Skeletal muscle tissue (tissue), 4 donors: Measurements from ENCODE around the gene MALAT1. TPM values are rescaled to one million over a fixed set of nuclear protein-coding genes. Genes with fewer than 3 reads are reported as not detected.
"Not testable (repeated sequence)": the region's sequence is repeated elsewhere in the genome, so short reads cannot be mapped to it uniquely, and the experiment has no call there.

Experiments
- H3K27ac ChIP-seq: one replicate; pipeline ENCODE4 v1.7.0; 2013; ENCODE audit warnings: mild to moderate bottlenecking, low read depth, low read length, inconsistent platforms
- H3K27me3 ChIP-seq, 3 donors: one replicate each; pipeline ENCODE4 v1.7.0; 2013; ENCODE audit warnings: low read length in 3 of 3; ENCODE audit not compliant: control insufficient read depth in 3 of 3, insufficient read depth in 3 of 3
- H3K36me3 ChIP-seq, 3 donors: one replicate each; pipeline ENCODE4 v1.7.0; 2013; ENCODE audit warnings: low read length in 3 of 3; ENCODE audit not compliant: control insufficient read depth in 3 of 3, insufficient read depth in 3 of 3
- H3K4me1 ChIP-seq, 3 donors: one replicate each; pipeline ENCODE4 v1.7.0; 2013; ENCODE audit warnings: low read length in 3 of 3, mild to moderate bottlenecking in 3 of 3; ENCODE audit not compliant: control insufficient read depth in 3 of 3, insufficient read depth in 3 of 3
- H3K4me3 ChIP-seq, 3 donors: one replicate each; pipeline ENCODE4 v1.7.0; 2013; ENCODE audit warnings: low read length in 3 of 3
- H3K9ac ChIP-seq, 3 donors: one replicate each; pipeline ENCODE4 v1.7.0; 2013; ENCODE audit warnings: low read length in 3 of 3, mild to moderate bottlenecking in 3 of 3, moderate library complexity in 2 of 3, low read depth in 1 of 3
- H3K9me3 ChIP-seq, 3 donors: one replicate each; pipeline ENCODE4 v1.7.0; 2013; ENCODE audit warnings: low read length in 3 of 3; ENCODE audit not compliant: control insufficient read depth in 3 of 3
- total RNA-seq: library from RNA; depleted of rRNA; stranded (reverse); fragments of >200 nt; gene quantifications from one replicate; pipeline ENCODE4 v1.2.3, GENCODE V29; 2014
- donor health status: Osteomylitis.

MALAT1 gene
- total RNA-seq, 1 donor from 2014 or later = 7,794 TPM

- peak overlapping the region; percentile 97 to 99 (median 99) for H3K9ac ChIP-seq
- peaks cover 16 to 37% (median 32%) of the 10 kb centered on the region in 3 donors for H3K4me1 ChIP-seq
- H3K9me3 ChIP-seq = no peaks in the 10 kb centered on the region
- H3K36me3 ChIP-seq = peaks cover 58 to 64% (median 60%) of the 10 kb centered on the region in 3 donors
- no peaks in the 10 kb centered on the region for H3K27me3 ChIP-seq
- H3K4me3 ChIP-seq = peak overlapping the region; percentile 94 to 98 (median 95)
- peak overlapping the region; percentile 100 for H3K27ac ChIP-seq
Observed at GRCh38 chr11:65503368-65503948, 4.6 kb downstream of the MALAT1 start.

GRCh38 chr11:65503949-65504673 is 5.3 kb downstream of the MALAT1 start:
- H3K4me3 ChIP-seq = peak overlapping the region; percentile 94 to 98 (median 95)
- H3K27me3 ChIP-seq = no peaks in the 10 kb centered on the region
- peak overlapping the region; percentile 97 to 99 (median 99) for H3K9ac ChIP-seq
- peaks cover 19 to 36% (median 32%) of the 10 kb centered on the region in 3 donors for H3K4me1 ChIP-seq
- H3K27ac ChIP-seq = peak overlapping the region; percentile 100
- H3K9me3 ChIP-seq = no peaks in the 10 kb centered on the region
- H3K36me3 ChIP-seq = peaks cover 58 to 64% (median 60%) of the 10 kb centered on the region in 3 donors

GRCh38 chr11:65504674-65505465 is 6.0 kb downstream of the MALAT1 start:
- Histone ChIP-seq H3K27ac (peak overlapping the region; percentile 100), H3K4me3 (peak overlapping the region; percentile 94 to 98 (median 95)), H3K4me1 (peaks cover 19 to 41% (median 32%) of the 10 kb centered on the region in 3 donors), H3K9ac (peak overlapping the region; percentile 97 to 99 (median 99)), H3K9me3 (no peaks in the 10 kb centered on the region), H3K27me3 (no peaks in the 10 kb centered on the region), H3K36me3 (peaks cover 58 to 64% (median 60%) of the 10 kb centered on the region in 3 donors)

GRCh38 chr11:65505466-65506289 is 6.8 kb downstream of the MALAT1 start:
- H3K27ac ChIP-seq = peak overlapping the region; percentile 100
- peaks cover 53 to 56% (median 55%) of the 10 kb centered on the region in 3 donors for H3K36me3 ChIP-seq
- H3K9me3 ChIP-seq = no peaks in the 10 kb centered on the region
- H3K27me3 ChIP-seq = no peaks in the 10 kb centered on the region
- H3K9ac ChIP-seq = peak overlapping the region; percentile 97 to 99 (median 99)
- peaks cover 23 to 37% (median 32%) of the 10 kb centered on the region in 3 donors for H3K4me1 ChIP-seq
- peak overlapping the region; percentile 94 to 98 (median 95) for H3K4me3 ChIP-seq

- Histone ChIP-seq H3K36me3 (peaks cover 47 to 50% (median 50%) of the 10 kb centered on the region in 3 donors), H3K4me3 (peak overlapping the region in 2 of 3 donors; percentile 17 to 27), H3K9ac (peak overlapping the region in 1 of 3 donors; percentile 65), H3K4me1 (peaks cover 23 to 35% (median 32%) of the 10 kb centered on the region in 3 donors), H3K27me3 (no peaks in the 10 kb centered on the region), H3K27ac (peak overlapping the region; percentile 100), H3K9me3 (no peaks in the 10 kb centered on the region)
Observed at GRCh38 chr11:65506290-65506771, 7.5 kb downstream of the MALAT1 start.

GRCh38 chr11:65506772-65507505 is 8.1 kb downstream of the MALAT1 start:
- Histone ChIP-seq H3K4me3 (peak overlapping the region in 2 of 3 donors; percentile 17 to 52), H3K27me3 (no peaks in the 10 kb centered on the region), H3K9me3 (no peaks in the 10 kb centered on the region), H3K27ac (peak overlapping the region; percentile 100), H3K4me1 (peaks cover 23 to 33% (median 32%) of the 10 kb centered on the region in 3 donors), H3K9ac (peak overlapping the region; percentile 23 to 65 (median 55)), H3K36me3 (peaks cover 41 to 44% (median 43%) of the 10 kb centered on the region in 3 donors)

- H3K4me1 ChIP-seq = peaks cover 4 to 12% (median 10%) of the 10 kb centered on the region in 3 donors
- H3K27ac ChIP-seq, H3K27me3 ChIP-seq: not testable (repeated sequence)
Observed at GRCh38 chr11:65512311-65512710, 13.5 kb downstream of the MALAT1 start.

GRCh38 chr11:65516135-65516968 is 17.5 kb downstream of the MALAT1 start:
- no peaks in the 10 kb centered on the region for H3K9me3 ChIP-seq
- H3K4me1 ChIP-seq = no peaks in the 10 kb centered on the region
- no peaks in the 10 kb centered on the region for H3K27me3 ChIP-seq
- H3K27ac ChIP-seq = no peak overlapping the region
- H3K36me3 ChIP-seq = no peaks in the 10 kb centered on the region
- H3K4me3 ChIP-seq = no peak overlapping the region
- H3K9ac ChIP-seq = no peak overlapping the region

More at GRCh38 chr11:65512311-65512710, 13.5 kb downstream of the MALAT1 start:
- not testable (repeated sequence) for H3K36me3 ChIP-seq, H3K9me3 ChIP-seq, H3K4me3 ChIP-seq, H3K9ac ChIP-seq
